HG03565 (cell line): ENCODE measurements around the gene RAPGEF5.

Experiments used
- ATAC-seq: cut with Tn5 transposase; IDR thresholded peaks from one replicate; pipeline ENCODE4 v1.9.1; 2021; ENCODE audit warnings: mild to moderate bottlenecking, moderate library complexity; ENCODE audit not compliant: unreplicated experiment

RAPGEF5 gene

GRCh38 chr7:22167482-22167881 lies 189.5 kb downstream of the RAPGEF5 start:
- ATAC-seq, result no peak

GRCh38 chr7:22166928-22167327 lies 190.0 kb downstream of the RAPGEF5 start:
- no peak for ATAC-seq

GRCh38 chr7:22159341-22159740 lies 197.6 kb downstream of the RAPGEF5 start:
- ATAC-seq, result no peak

GRCh38 chr7:22157552-22157951 lies 199.4 kb downstream of the RAPGEF5 start:
- no peak for ATAC-seq

- ATAC-seq, result no peak
Measured at GRCh38 chr7:22156205-22156604, 200.7 kb downstream of the RAPGEF5 start.

- ATAC-seq, result no peak
Measured at GRCh38 chr7:22154143-22154529, 202.8 kb downstream of the RAPGEF5 start.

GRCh38 chr7:22153432-22154142 lies 203.4 kb downstream of the RAPGEF5 start:
- ATAC-seq, result no peak

- no peak for ATAC-seq
Measured at GRCh38 chr7:22152690-22153089, 204.3 kb downstream of the RAPGEF5 start.

- ATAC-seq, result no peak
Measured at GRCh38 chr7:22151901-22152300, 205.1 kb downstream of the RAPGEF5 start.

GRCh38 chr7:22150221-22150620 lies 206.7 kb downstream of the RAPGEF5 start:
- no peak for ATAC-seq

GRCh38 chr7:22147868-22148267 lies 209.1 kb downstream of the RAPGEF5 start:
- no peak for ATAC-seq

GRCh38 chr7:22146961-22147512 lies 209.9 kb downstream of the RAPGEF5 start:
- no peak for ATAC-seq

GRCh38 chr7:22144950-22145349 lies 212.0 kb downstream of the RAPGEF5 start:
- ATAC-seq, result no peak

GRCh38 chr7:22143491-22143890 lies 213.5 kb downstream of the RAPGEF5 start:
- no peak for ATAC-seq

- no peak for ATAC-seq
Measured at GRCh38 chr7:22142572-22142971, 214.4 kb downstream of the RAPGEF5 start.

- no peak for ATAC-seq
Measured at GRCh38 chr7:22141355-22141754, 215.6 kb downstream of the RAPGEF5 start.

- ATAC-seq, result no peak
Measured at GRCh38 chr7:22140578-22140977, 216.4 kb downstream of the RAPGEF5 start.

GRCh38 chr7:22138886-22139285 lies 218.1 kb downstream of the RAPGEF5 start:
- ATAC-seq, result no peak

GRCh38 chr7:22138106-22138505 lies 218.8 kb downstream of the RAPGEF5 start:
- ATAC-seq, result no peak

- no peak for ATAC-seq
Measured at GRCh38 chr7:22137466-22137865, 219.5 kb downstream of the RAPGEF5 start.

GRCh38 chr7:22137026-22137425 lies 219.9 kb downstream of the RAPGEF5 start:
- no peak for ATAC-seq

GRCh38 chr7:22129819-22130580 lies 227.0 kb downstream of the RAPGEF5 start:
- no peak for ATAC-seq
